GM12878 (cell line): Measurements from ENCODE around the gene MAB21L3. TPM values are rescaled to one million over a fixed set of nuclear protein-coding genes. Genes with fewer than 3 reads are reported as not detected.

Experiments
- ATAC-seq: fragments of 200-7000 bp; cut with Tn5 transposase; 3 replicates; pipeline ENCODE4 v1.9.1; 2020; ENCODE audit warnings: mild to moderate bottlenecking, moderate library complexity
- BruUV-seq: library from RNA; stranded (reverse); fragments of 400-500 nt; replicated peaks from 2 replicates; lab custom pipeline; 2021; lab: Mats Ljungman, UMichigan
- CTCF ChIA-PET: fragments of 300-600 bp; sonication (Branson Sonifier 250); formaldehyde crosslinking; extraction: SDS; loops from one replicate; lab custom pipeline; 2021; ENCODE audit warnings: inconsistent platforms; lab: Yijun Ruan, JAX
- POLR2A ChIA-PET: fragments of 350-600 bp; formaldehyde crosslinking; extraction: SDS; loops from one replicate; lab custom pipeline; 2021; ENCODE audit warnings: inconsistent platforms; lab: Charles Lee
- RAD21 ChIA-PET: fragments of 300-600 bp; sonication (Branson Sonifier 250); formaldehyde crosslinking; loops from one replicate; lab custom pipeline; 2023; ENCODE audit warnings: antibody characterized with exemption; ENCODE audit not compliant: unreplicated experiment; lab: Charles Lee
- SMC1A ChIA-PET: fragments of 300-600 bp; sonication (Branson Sonifier 250); formaldehyde crosslinking; loops from one replicate; lab custom pipeline; 2023; ENCODE audit not compliant: unreplicated experiment, uncharacterized antibody; lab: Charles Lee
- DNase-seq: peaks from one replicate; pipeline ENCODE4 v3.0.0-alpha.2; 2011; ENCODE audit warnings: low read depth, low spot score
- FAIRE-seq: peaks from 3 replicates; lab custom pipeline; 2011; peaks lifted over from hg19 to GRCh38; lab: Jason Lieb, UNC
- H2AFZ ChIP-seq: 2 replicates; pipeline ENCODE4 v1.6.0; 2011; ENCODE audit warnings: low read depth, low read length, control low read depth; ENCODE audit not compliant: control insufficient read depth
- H3K27ac ChIP-seq: 2 replicates; pipeline ENCODE4 v1.5.1; 2011; ENCODE audit warnings: control low read depth; ENCODE audit not compliant: control insufficient read depth, insufficient read depth
- H3K27me3 ChIP-seq, 2 experiments: replicated peaks in 1 of 2; 2 replicates each; pipeline versions ENCODE4 v1.6.0 to v1.6.1; 2011; ENCODE audit warnings: low read length in 1 of 2; ENCODE audit not compliant: control insufficient read depth in 2 of 2, insufficient read depth in 2 of 2
- H3K36me3 ChIP-seq, 2 experiments: 2 replicates each; pipeline ENCODE4 v1.5.1; 2011; ENCODE audit warnings: low read length in 1 of 2; ENCODE audit not compliant: control insufficient read depth in 2 of 2, insufficient read depth in 2 of 2
- H3K4me1 ChIP-seq: 2 replicates; pipeline ENCODE4 v1.6.1; 2011; ENCODE audit warnings: mild to moderate bottlenecking, low read length, moderate library complexity, mixed read lengths; ENCODE audit not compliant: control insufficient read depth, insufficient read depth
- H3K4me2 ChIP-seq: 2 replicates; pipeline ENCODE4 v1.6.0; 2011; ENCODE audit warnings: control low read depth; ENCODE audit not compliant: control insufficient read depth, insufficient read depth
- H3K4me3 ChIP-seq: fragments of 200-600 bp; sonication (generic); 2 replicates; pipeline ENCODE4 v1.5.1; 2016
- H3K79me2 ChIP-seq: 2 replicates; pipeline ENCODE4 v1.6.0; 2011; ENCODE audit warnings: low read length; ENCODE audit not compliant: control insufficient read depth, insufficient read depth
- H3K9ac ChIP-seq: 2 replicates; pipeline ENCODE4 v1.8.0; 2011; ENCODE audit warnings: low read length, control low read depth, mixed read lengths; ENCODE audit not compliant: control insufficient read depth, insufficient read depth
- H3K9me3 ChIP-seq: replicated peaks from 3 replicates; pipeline ENCODE4 v1.5.1; 2011; ENCODE audit warnings: mild to moderate bottlenecking, low read length; ENCODE audit not compliant: control insufficient read depth, insufficient read depth
- H4K20me1 ChIP-seq: 2 replicates; pipeline ENCODE4 v1.6.0; 2011; ENCODE audit not compliant: control insufficient read depth, insufficient read depth
- MTA3 ChIP-seq: IDR thresholded peaks from 2 replicates; pipeline ENCODE4 v1.6.1; 2012; ENCODE audit warnings: low read length, inconsistent platforms, borderline replicate concordance
- NR2C1 ChIP-seq: fragments of 450-650 bp; IDR thresholded peaks from 2 replicates; pipeline ENCODE4 v1.6.1; 2017; ENCODE audit warnings: antibody characterized with exemption, mild to moderate bottlenecking, moderate library complexity
- PAX8 ChIP-seq: fragments of 450-650 bp; IDR thresholded peaks from 2 replicates; pipeline ENCODE4 v1.6.1; 2017; ENCODE audit warnings: mild to moderate bottlenecking, moderate library complexity
- POLR2AphosphoS5 ChIP-seq: IDR thresholded peaks from 2 replicates; pipeline ENCODE4 v1.6.1; 2011; ENCODE audit warnings: mild to moderate bottlenecking, low read length, inconsistent platforms
- SREBF2 ChIP-seq: IDR thresholded peaks from 2 replicates; pipeline ENCODE4 v1.6.1; 2012; ENCODE audit warnings: mild to moderate bottlenecking, low read length
- TAF1 ChIP-seq: IDR thresholded peaks from 2 replicates; pipeline ENCODE4 v1.6.1; 2011; ENCODE audit warnings: mild to moderate bottlenecking, low read depth, low read length, borderline replicate concordance
- ZNF274 ChIP-seq: IDR thresholded peaks from one replicate; pipeline ENCODE4 v1.8.0; 2011; ENCODE audit not compliant: insufficient read length, insufficient read depth
- ZNF592 ChIP-seq: fragments of 450-650 bp; IDR thresholded peaks from 2 replicates; pipeline ENCODE4 v1.6.1; 2017; ENCODE audit warnings: mild to moderate bottlenecking, moderate library complexity
- ZNF687 ChIP-seq: fragments of 450-650 bp; IDR thresholded peaks from 2 replicates; pipeline ENCODE4 v1.6.1; 2017; ENCODE audit warnings: mild to moderate bottlenecking, moderate library complexity
- WGBS: methylation state at CpG from one replicate; pipeline ENCODE4 v1.1.6; 2016; ENCODE audit warnings: low lambda C conversion rate; ENCODE audit not compliant: insufficient replicate concordance, insufficient coverage; ENCODE audit errors: missing lambda C conversion rate; 5-methylcytosine and 5-hydroxymethylcytosine counted together
- in situ Hi-C: fragments of 300-500 bp; cut with MboI; formaldehyde crosslinking; loops from 9 replicates; pipeline ENCODE4 v1.14.3; 2018; ENCODE audit warnings: mixed read lengths
- intact Hi-C: fragments of 100-400 bp; cut with micrococcal nuclease; formaldehyde crosslinking; loops from one replicate; pipeline ENCODE4 v1.14.2; 2022; ENCODE audit not compliant: unreplicated experiment
- polyA plus RNA-seq, 11 experiments: library from polyadenylated mRNA; depleted of rRNA in 4 of 11; unstranded in 6 of 11; stranded (reverse) in 5 of 11; fragments of >200 nt; fragmentation: Nextera tagmentation in 4 of 11; fragmentation: Illumina TruSeq in 1 of 11; extraction: Ambion mirVana in 4 of 11; extraction: Trizol in 1 of 11; gene quantifications; 1 replicate in 1 of 11; 2 replicates in 10 of 11; pipeline versions ENCODE4 v1.2.1 to v1.2.3, GENCODE V29; 2011 to 2016; ENCODE audit warnings: inconsistent platforms in 2 of 11, missing spikeins in 2 of 11, low read depth in 1 of 11
- total RNA-seq, 4 experiments: library from RNA; depleted of rRNA in 3 of 4; stranded (reverse); fragments of >200 nt in 3 of 4; fragmentation: Illumina TruSeq in 1 of 4; extraction: Trizol in 1 of 4; gene quantifications; 2 replicates each; pipeline versions ENCODE4 v1.2.1 to v1.2.3, GENCODE V29; 2013 to 2021

Gene MAB21L3
- total and polyA plus RNA-seq, 10 of the 15 experiments (the other 5 are each of a cell fraction or from before 2014, with no cell fraction given), result 0.18 to 18.6 (median 1.3) TPM

- Histone ChIP-seq H3K79me2 (no peaks in the 10 kb centered on the region), H3K4me1 (no peaks in the 10 kb centered on the region), H4K20me1 (no peaks in the 10 kb centered on the region), H3K9ac (no peak overlapping the region)
- ChIA-PET RAD21 (no interaction called here), POLR2A (no interaction called here), SMC1A (no interaction called here), CTCF (interaction anchor here (0.6 kb wide), 1 partner anchor 13 kb away, joined by 3 read pairs; no protein-coding TSS in a partner anchor)
- no peak for ATAC-seq
- TF ChIP-seq SREBF2, result no peak
- TF ChIP-seq ZNF274, result no peak
- TF ChIP-seq, all 136 proteins: peak for 0
- Histone ChIP-seq H2AFZ (no peak overlapping the region), H3K27ac (no peak overlapping the region), H3K4me2 (no peak overlapping the region), H3K36me3 (no peaks in the 10 kb centered on the region), H3K4me3 (no peak overlapping the region), H3K27me3 (no peaks in the 10 kb centered on the region), H3K9me3 (no peaks in the 10 kb centered on the region)
- intact Hi-C loops, result no loop called here
- FAIRE-seq (no peak), DNase-seq (no peak)
- 62% methylated on average over 2 of the region's 2 CpGs for WGBS
- BruUV-seq, result no TSS peak
- in situ Hi-C loops, result no loop called here
These were observed 46.6 kb upstream of the MAB21L3 start for GRCh38 chr1:116064616-116065015.

- no peaks in the 10 kb centered on the region for H3K4me1 ChIP-seq
- CTCF ChIA-PET, result no interaction called here
- RAD21 ChIA-PET, result no interaction called here
- no peak for TF ChIP-seq POLR2AphosphoS5
- no peak for TF ChIP-seq PAX8
- TF ChIP-seq ZNF592, result no peak
- no peak for TF ChIP-seq NR2C1
- no peak for TF ChIP-seq ZNF687
- TF ChIP-seq MTA3, result no peak
- no peak for TF ChIP-seq TAF1
These were observed 44.2 kb upstream of the MAB21L3 start for GRCh38 chr1:116066868-116067565.

More at GRCh38 chr1:116066868-116067565, 44.2 kb upstream of the MAB21L3 start:
- in situ Hi-C loops, result no loop called here
- Histone ChIP-seq H4K20me1 (no peaks in the 10 kb centered on the region), H3K4me2 (no peak overlapping the region), H3K9me3 (no peaks in the 10 kb centered on the region), H3K79me2 (no peaks in the 10 kb centered on the region), H3K36me3 (no peaks in the 10 kb centered on the region), H3K4me3 (no peak overlapping the region), H2AFZ (no peak overlapping the region), H3K27ac (no peak overlapping the region), H3K27me3 (no peaks in the 10 kb centered on the region), H3K9ac (no peak overlapping the region)
- WGBS, result 0% methylated on average over 2 of the region's 2 CpGs
- no TSS peak for BruUV-seq
- DNase-seq (no peak), FAIRE-seq (no peak), ATAC-seq (no peak)
- ChIA-PET POLR2A (no interaction called here), SMC1A (interaction anchor here (1.0 kb wide), 1 partner anchor 72 kb away, joined by 4 read pairs; no protein-coding TSS in a partner anchor)
- intact Hi-C loops, result no loop called here
